K562 (cell line): ENCODE data around the gene TMEFF2. TPM values are rescaled to one million over a fixed set of nuclear protein-coding genes. Genes with fewer than 3 reads are reported as not detected.

ENCODE experiments used
- ATAC-seq: fragments of 200-7000 bp; cut with Tn5 transposase; 3 replicates; pipeline ENCODE4 v1.9.1; 2020; ENCODE audit warnings: moderate library complexity
- BruUV-seq: library from RNA; stranded (reverse); fragments of 400-500 nt; replicated peaks from 2 replicates; lab custom pipeline; 2021; lab: Mats Ljungman, UMichigan
- CTCF ChIA-PET: fragments of 300-600 bp; formaldehyde crosslinking; extraction: SDS; loops from one replicate; lab custom pipeline; 2021; ENCODE audit warnings: low intra/inter-chr PET ratio; lab: Yijun Ruan, JAX
- POLR2A ChIA-PET: fragments of 300-600, 350-650 bp; sonication (Branson Sonifier 250); formaldehyde crosslinking; extraction: SDS; loops from one replicate; lab custom pipeline; 2021; ENCODE audit warnings: antibody characterized with exemption, inconsistent platforms; lab: Yijun Ruan, JAX
- DNase-seq, 4 experiments: peaks; one replicate each; pipeline versions ENCODE4 v3.0.0 to v3.0.0-alpha.2; 2011 to 2018; ENCODE audit warnings: low spot score in 3 of 4, mixed read lengths in 3 of 4; ENCODE audit errors: extremely low read depth in 1 of 4
- FAIRE-seq: peaks from 2 replicates; lab custom pipeline; 2011; peaks lifted over from hg19 to GRCh38; lab: Jason Lieb, UNC
- H2AFZ ChIP-seq: 2 replicates; pipeline ENCODE4 v1.6.0; 2011; ENCODE audit warnings: low read depth, low read length, control low read depth, inconsistent platforms
- H3K27ac ChIP-seq: fragments of 200-600 bp; 3 replicates; pipeline ENCODE4 v1.8.0; 2011; ENCODE audit warnings: low read depth, mild to moderate bottlenecking, control low read depth, inconsistent platforms, low read length, moderate library complexity, mixed read lengths; ENCODE audit errors: extremely low read depth
- H3K27me3 ChIP-seq, 2 experiments: fragments of 300-600 bp in 1 of 2; 2 replicates in 1 of 2; 3 replicates in 1 of 2; pipeline versions ENCODE4 v1.6.0 to v1.8.0; 2011; ENCODE audit warnings: inconsistent platforms in 2 of 2, low read length in 2 of 2, mild to moderate bottlenecking in 1 of 2, mixed read lengths in 1 of 2, moderate library complexity in 1 of 2; ENCODE audit not compliant: control insufficient read depth in 2 of 2, insufficient read depth in 2 of 2
- H3K36me3 ChIP-seq: fragments of 300-600 bp; 3 replicates; pipeline ENCODE4 v1.8.0; 2011; ENCODE audit warnings: mild to moderate bottlenecking, low read length, inconsistent platforms; ENCODE audit not compliant: control insufficient read depth, insufficient read depth
- H3K4me1 ChIP-seq, 2 experiments: fragments of 200-600 bp in 1 of 2; replicated peaks in 1 of 2; 2 replicates in 1 of 2; 3 replicates in 1 of 2; pipeline versions ENCODE4 v1.5.1 to v1.8.0; 2011; ENCODE audit warnings: inconsistent platforms in 2 of 2, low read length in 2 of 2, mild to moderate bottlenecking in 1 of 2, mixed read lengths in 1 of 2, moderate library complexity in 1 of 2; ENCODE audit not compliant: control insufficient read depth in 2 of 2, insufficient read depth in 2 of 2
- H3K4me2 ChIP-seq: 2 replicates; pipeline ENCODE4 v1.6.1; 2011; ENCODE audit warnings: low read length, control low read depth, inconsistent platforms, mixed read lengths; ENCODE audit not compliant: insufficient read depth
- H3K4me3 ChIP-seq: fragments of 200-600 bp; sonication (generic), shearing (Covaris generic); 2 replicates; pipeline ENCODE4 v1.5.1; 2016; ENCODE audit warnings: control low read depth, inconsistent platforms
- H3K79me2 ChIP-seq: fragments of 200-600 bp; 3 replicates; pipeline ENCODE4 v1.8.0; 2011; ENCODE audit warnings: low read length, inconsistent platforms; ENCODE audit not compliant: control insufficient read depth, insufficient read depth
- H3K9ac ChIP-seq, 2 experiments: 2 replicates each; pipeline versions ENCODE4 v1.6.0 to v1.6.1; 2011; ENCODE audit warnings: low read depth in 2 of 2, low read length in 2 of 2, control low read depth in 1 of 2, inconsistent platforms in 1 of 2, mild to moderate bottlenecking in 1 of 2, mixed read lengths in 1 of 2; ENCODE audit not compliant: insufficient read depth in 1 of 2
- H3K9me1 ChIP-seq: one replicate; pipeline ENCODE4 v1.6.0; 2011; ENCODE audit warnings: inconsistent platforms, mild to moderate bottlenecking, low read length, moderate library complexity; ENCODE audit not compliant: control insufficient read depth, insufficient read depth
- H3K9me3 ChIP-seq: replicated peaks from 2 replicates; pipeline ENCODE4 v1.5.1; 2011; ENCODE audit warnings: low read depth, low read length, inconsistent platforms; ENCODE audit not compliant: control insufficient read depth, insufficient read depth
- H4K20me1 ChIP-seq: replicated peaks from 2 replicates; pipeline ENCODE4 v1.6.1; 2011; ENCODE audit warnings: low read length, inconsistent platforms, mixed read lengths; ENCODE audit not compliant: control insufficient read depth, insufficient read depth
- BRF1 ChIP-seq: IDR thresholded peaks from 3 replicates; pipeline ENCODE4 v1.6.1; 2011; ENCODE audit warnings: borderline replicate concordance, mild to moderate bottlenecking; ENCODE audit not compliant: insufficient read length; ENCODE audit errors: extremely low read depth
- CEBPB ChIP-seq: fragments of 450-650 bp; IDR thresholded peaks from 2 replicates; pipeline ENCODE4 v1.6.1; 2016; ENCODE audit warnings: missing genetic modification characterization, missing compliant biosample characterization
- CEBPG ChIP-seq, 3 experiments: fragments of 200-800 bp in 1 of 3; sonication (Bioruptor generic) in 1 of 3; sonication (generic) in 1 of 3; formaldehyde crosslinking in 1 of 3; IDR thresholded peaks in 2 of 3; conservative IDR thresholded peaks in 1 of 3; 2 replicates each; pipeline versions ENCODE4 v1.6.1 to v1.8.0; 2016 to 2022; ENCODE audit warnings: missing compliant biosample characterization in 2 of 3, missing genetic modification characterization in 2 of 3, mild to moderate bottlenecking in 1 of 3, missing genetic modification reagents in 1 of 3
- GTF2A2 ChIP-seq: IDR thresholded peaks from 2 replicates; pipeline ENCODE4 v1.6.1; 2016; ENCODE audit warnings: mild to moderate bottlenecking, missing genetic modification characterization, missing compliant biosample characterization
- LARP7 ChIP-seq: fragments of 450-650 bp; IDR thresholded peaks from 2 replicates; pipeline ENCODE4 v1.6.1; 2016
- MBD2 ChIP-seq: sonication (generic); IDR thresholded peaks from 2 replicates; pipeline ENCODE4 v1.6.1; 2016; ENCODE audit warnings: low read depth, borderline replicate concordance
- NCOA1 ChIP-seq: fragments of 450-650 bp; IDR thresholded peaks from 2 replicates; pipeline ENCODE4 v1.6.1; 2016; ENCODE audit warnings: low read depth
- PHF21A ChIP-seq: fragments of 450-650 bp; IDR thresholded peaks from 2 replicates; pipeline ENCODE4 v1.6.1; 2017; ENCODE audit warnings: low read depth, borderline replicate concordance
- RCOR1 ChIP-seq, 2 experiments: IDR thresholded peaks; 2 replicates each; pipeline ENCODE4 v1.6.1; 2012; ENCODE audit warnings: low read depth in 2 of 2, low read length in 2 of 2, borderline replicate concordance in 1 of 2, improper control_type of control experiment in 1 of 2
- TEAD4 ChIP-seq, 2 experiments: sonication (generic) in 1 of 2; formaldehyde crosslinking in 1 of 2; IDR thresholded peaks; 2 replicates each; pipeline versions ENCODE4 v1.6.1 to v1.8.0; 2012 to 2022; ENCODE audit warnings: borderline replicate concordance in 1 of 2, inconsistent platforms in 1 of 2, low read length in 1 of 2, mild to moderate bottlenecking in 1 of 2, missing genetic modification reagents in 1 of 2
- ZNF3 ChIP-seq: fragments of 250-450 bp; sonication (Bioruptor Pico); IDR thresholded peaks from 2 replicates; pipeline ENCODE4 v1.5.0; 2021; ENCODE audit warnings: mild to moderate bottlenecking, moderate library complexity
- ZNF408 ChIP-seq: fragments of 250-450 bp; sonication (Bioruptor Pico); IDR thresholded peaks from 2 replicates; pipeline ENCODE4 v1.4.0; 2020; ENCODE audit warnings: low read depth, mild to moderate bottlenecking, moderate library complexity
- WGBS: fragments of 100-300 bp; shearing (Covaris generic); methylation state at CpG from one replicate; pipeline ENCODE4 v1.1.6; 2016; ENCODE audit warnings: low coverage, mixed read lengths; ENCODE audit not compliant: insufficient coverage; ENCODE audit errors: missing lambda C conversion rate; 5-methylcytosine and 5-hydroxymethylcytosine counted together
- in situ Hi-C: fragments of 300-500 bp; cut with MboI; formaldehyde crosslinking; loops from 4 replicates; pipeline ENCODE4 v1.15.0; 2018; ENCODE audit warnings: inconsistent platforms, mixed read lengths
- intact Hi-C: fragments of 100-400 bp; cut with micrococcal nuclease; formaldehyde crosslinking; loops from 2 replicates; pipeline ENCODE4 v1.14.2; 2022
- polyA plus RNA-seq, 8 experiments: library from polyadenylated mRNA; depleted of rRNA in 4 of 8; stranded (reverse) in 5 of 8; unstranded in 3 of 8; fragments of >200 nt; fragmentation: Nextera tagmentation in 2 of 8; fragmentation: Illumina TruSeq in 1 of 8; extraction: Ambion mirVana in 2 of 8; extraction: Trizol in 1 of 8; gene quantifications; 2 replicates each; pipeline versions ENCODE4 v1.2.1 to v1.2.3, GENCODE V29; 2011 to 2014; ENCODE audit warnings: inconsistent platforms in 1 of 8, missing spikeins in 1 of 8
- total RNA-seq, 7 experiments: library from RNA; depleted of rRNA in 6 of 7; stranded (reverse); fragments of >200 nt in 6 of 7; fragmentation: Illumina TruSeq in 2 of 7; extraction: Trizol in 2 of 7; gene quantifications; 2 replicates each; pipeline versions ENCODE4 v1.2.1 to v1.2.3, GENCODE V29; 2011 to 2021; ENCODE audit warnings: low replicate concordance in 1 of 7
- TF ChIP-seq, protein P1 (sequence below): fragments of 450-650 bp; IDR thresholded peaks from 2 replicates; pipeline ENCODE4 v1.6.1; 2017; ENCODE audit warnings: antibody characterized with exemption

TMEFF2 gene
- total and polyA plus RNA-seq, 9 of the 15 experiments (the other 6 are each of a cell fraction or from before 2014, with no cell fraction given), result 1.4 TPM; not detected in 8

DNA sequence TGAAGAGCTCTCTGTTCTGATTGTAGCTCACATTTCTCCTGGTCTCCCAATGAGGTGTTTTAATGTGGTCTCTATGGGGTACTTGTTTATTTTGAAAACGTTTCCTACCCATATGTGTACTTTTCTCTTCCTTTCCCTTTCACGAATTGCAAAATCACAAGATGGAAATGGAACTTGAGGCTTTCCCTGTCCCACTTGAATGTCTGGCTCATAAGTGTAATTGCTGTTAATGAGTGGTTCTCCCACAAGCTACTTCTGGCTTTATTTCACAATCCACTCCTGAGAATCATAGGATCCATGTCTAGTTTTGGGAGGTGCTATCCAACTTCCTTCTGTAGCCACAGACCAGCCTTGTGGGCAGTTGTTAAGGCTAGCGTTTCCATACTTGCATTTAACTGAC lies 266.7 kb downstream of the TMEFF2 start:
- TF ChIP-seq GTF2A2 (tag) (no peak), CEBPG (CRISPR knock-in tag; IDR thresholded peaks at IDR 0.05) (no peak), CEBPG (tag; conservative IDR thresholded peaks at IDR 0.05 in 1 of 2, IDR thresholded peaks at IDR 0.05 in 1 of 2) (peak; percentile 25 to 48; a peak in 2 of 4 replicates), PHF21A (no peak), LARP7 (no peak), RCOR1 (IDR thresholded peaks at IDR 0.05; ENCODE audit: borderline replicate concordance in 1 of 2, low read depth in 2 of 2, low read length in 2 of 2) (no peak), CEBPB (tag) (peak; percentile 63), ZNF408 (CRISPR knock-in tag) (no peak), TEAD4 (IDR thresholded peaks at IDR 0.05; ENCODE audit: low read length) (no peak), TEAD4 (CRISPR knock-in tag; IDR thresholded peaks at IDR 0.05; ENCODE audit: borderline replicate concordance) (no peak), BRF1 (no peak), ZNF3 (CRISPR knock-in tag) (no peak), MBD2 (no peak), NCOA1 (no peak)
- TF ChIP-seq, protein P1, sequence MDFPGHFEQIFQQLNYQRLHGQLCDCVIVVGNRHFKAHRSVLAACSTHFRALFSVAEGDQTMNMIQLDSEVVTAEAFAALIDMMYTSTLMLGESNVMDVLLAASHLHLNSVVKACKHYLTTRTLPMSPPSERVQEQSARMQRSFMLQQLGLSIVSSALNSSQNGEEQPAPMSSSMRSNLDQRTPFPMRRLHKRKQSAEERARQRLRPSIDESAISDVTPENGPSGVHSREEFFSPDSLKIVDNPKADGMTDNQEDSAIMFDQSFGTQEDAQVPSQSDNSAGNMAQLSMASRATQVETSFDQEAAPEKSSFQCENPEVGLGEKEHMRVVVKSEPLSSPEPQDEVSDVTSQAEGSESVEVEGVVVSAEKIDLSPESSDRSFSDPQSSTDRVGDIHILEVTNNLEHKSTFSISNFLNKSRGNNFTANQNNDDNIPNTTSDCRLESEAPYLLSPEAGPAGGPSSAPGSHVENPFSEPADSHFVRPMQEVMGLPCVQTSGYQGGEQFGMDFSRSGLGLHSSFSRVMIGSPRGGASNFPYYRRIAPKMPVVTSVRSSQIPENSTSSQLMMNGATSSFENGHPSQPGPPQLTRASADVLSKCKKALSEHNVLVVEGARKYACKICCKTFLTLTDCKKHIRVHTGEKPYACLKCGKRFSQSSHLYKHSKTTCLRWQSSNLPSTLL, result no peak
- TF ChIP-seq, all 486 proteins: peak for 2
- Histone ChIP-seq H2AFZ (no peak overlapping the region), H3K79me2 (no peaks in the 10 kb centered on the region; the same call in 2 of the 3 replicates), H3K36me3 (no peaks in the 10 kb centered on the region), H3K9me1 (no peaks in the 10 kb centered on the region), H3K27ac (peak overlapping the region; percentile 17; the same call in 1 of the 3 replicates), H3K27me3 (no peaks in the 10 kb centered on the region), H3K4me3 (no peak overlapping the region), H3K9ac (no peak overlapping the region), H3K9me3 (no peaks in the 10 kb centered on the region), H3K4me1 (peaks cover 0 to 24% of the 10 kb centered on the region in 2 experiments; a peak in 4 of 5 replicates), H4K20me1 (no peaks in the 10 kb centered on the region), H3K4me2 (no peak overlapping the region; the same call in 1 of the 2 replicates)
- in situ Hi-C loops (no loop called here), intact Hi-C loops (no loop called here)
- ATAC-seq (peak; percentile 66), FAIRE-seq (no peak), DNase-seq (no peak)
- CTCF ChIA-PET, result no interaction called here
- WGBS, result 6% methylated on average over 2 of the region's 3 CpGs
- POLR2A ChIA-PET, result interaction anchor here (1.2 kb wide), 1 partner anchor 15 kb away, joined by 5 read pairs; no protein-coding TSS in a partner anchor
- no TSS peak for BruUV-seq
